ENCODE measurements around the gene POLE2.
"Not testable (repeated sequence)": the region's sequence is repeated elsewhere in the genome, so short reads cannot be mapped to it uniquely, and the experiment has no call there.

DNA sequence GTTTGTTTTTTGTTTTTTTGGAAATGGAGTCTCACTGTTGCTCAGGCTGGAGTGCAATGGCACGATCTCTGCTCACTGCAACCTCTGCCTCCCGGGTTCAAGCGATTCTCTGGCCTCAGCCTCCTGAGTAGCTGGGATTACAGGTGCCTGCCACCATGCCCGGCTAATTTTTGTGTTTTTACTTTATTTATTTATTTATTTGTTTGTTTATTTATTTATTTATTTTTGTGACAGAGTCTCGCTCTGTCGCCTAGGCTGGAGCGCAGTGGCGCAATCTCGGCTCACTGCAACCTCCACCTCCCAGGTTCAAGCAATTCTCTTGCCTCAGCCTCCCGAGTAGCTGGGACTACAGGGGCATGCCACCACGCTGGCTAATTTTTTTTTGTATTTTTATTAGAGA is 23.0 kb upstream of the POLE2 start:
- TF ChIP-seq EZH2phosphoT487 (IDR thresholded peaks at IDR 0.05; ENCODE audit: borderline replicate concordance, low read depth, low read length): not testable (repeated sequence)
- TF ChIP-seq, protein P1, sequence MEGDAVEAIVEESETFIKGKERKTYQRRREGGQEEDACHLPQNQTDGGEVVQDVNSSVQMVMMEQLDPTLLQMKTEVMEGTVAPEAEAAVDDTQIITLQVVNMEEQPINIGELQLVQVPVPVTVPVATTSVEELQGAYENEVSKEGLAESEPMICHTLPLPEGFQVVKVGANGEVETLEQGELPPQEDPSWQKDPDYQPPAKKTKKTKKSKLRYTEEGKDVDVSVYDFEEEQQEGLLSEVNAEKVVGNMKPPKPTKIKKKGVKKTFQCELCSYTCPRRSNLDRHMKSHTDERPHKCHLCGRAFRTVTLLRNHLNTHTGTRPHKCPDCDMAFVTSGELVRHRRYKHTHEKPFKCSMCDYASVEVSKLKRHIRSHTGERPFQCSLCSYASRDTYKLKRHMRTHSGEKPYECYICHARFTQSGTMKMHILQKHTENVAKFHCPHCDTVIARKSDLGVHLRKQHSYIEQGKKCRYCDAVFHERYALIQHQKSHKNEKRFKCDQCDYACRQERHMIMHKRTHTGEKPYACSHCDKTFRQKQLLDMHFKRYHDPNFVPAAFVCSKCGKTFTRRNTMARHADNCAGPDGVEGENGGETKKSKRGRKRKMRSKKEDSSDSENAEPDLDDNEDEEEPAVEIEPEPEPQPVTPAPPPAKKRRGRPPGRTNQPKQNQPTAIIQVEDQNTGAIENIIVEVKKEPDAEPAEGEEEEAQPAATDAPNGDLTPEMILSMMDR (conservative IDR thresholded peaks at IDR 0.05; ENCODE audit: low read length): not testable (repeated sequence)

Measured in OCI-LY7 (cell line).